Vagina (tissue), 2 donors: ENCODE measurements around the gene FFAR1. TPM values are rescaled to one million over a fixed set of nuclear protein-coding genes. Genes with fewer than 3 reads are reported as not detected.

ENCODE experiments used
- DNase-seq, 2 donors: peaks; one replicate each; pipeline ENCODE4 v3.0.0-alpha.2; 2017; ENCODE audit errors: extremely low spot score in 2 of 2
- H3K27ac ChIP-seq: fragments of 200-600 bp; sonication (generic); one replicate; pipeline ENCODE4 v1.5.1; 2019
- H3K27me3 ChIP-seq: fragments of 200-600 bp; sonication (generic); one replicate; pipeline ENCODE4 v1.5.1; 2019
- H3K36me3 ChIP-seq, 2 donors: fragments of 200-600 bp; sonication (generic); one replicate each; pipeline ENCODE4 v1.5.1; 2017 to 2019
- H3K4me1 ChIP-seq: fragments of 200-600 bp; sonication (generic); one replicate; pipeline ENCODE4 v1.5.1; 2019
- H3K4me3 ChIP-seq, 2 donors: fragments of 200-600 bp; sonication (generic); 1 replicate in 1 of 2; 2 replicates in 1 of 2; pipeline ENCODE4 v1.5.1; 2016 to 2019
- H3K9me3 ChIP-seq: fragments of 200-600 bp; sonication (generic); one replicate; pipeline ENCODE4 v1.5.1; 2019
- CTCF ChIP-seq, 3 experiments: fragments of 450-650 bp in 2 of 3; fragments of 200-600 bp in 1 of 3; sonication (generic) in 1 of 3; IDR thresholded peaks; one replicate each; pipeline ENCODE4 v1.5.1; 2017 to 2019; ENCODE audit warnings: antibody characterized with exemption in 3 of 3, mild to moderate bottlenecking in 2 of 3, moderate library complexity in 2 of 3
- POLR2A ChIP-seq, 2 donors: fragments of 450-650 bp; IDR thresholded peaks; one replicate each; pipeline ENCODE4 v1.6.1; 2017; ENCODE audit warnings: antibody characterized with exemption in 2 of 2, mild to moderate bottlenecking in 2 of 2, moderate library complexity in 2 of 2
- POLR2AphosphoS5 ChIP-seq, 2 donors: sonication (generic); formaldehyde crosslinking; IDR thresholded peaks; one replicate each; pipeline ENCODE4 v1.9.0; 2017; ENCODE audit warnings: antibody characterized with exemption in 2 of 2, mild to moderate bottlenecking in 2 of 2, low read depth in 1 of 2; ENCODE audit not compliant: insufficient read depth in 1 of 2
- intact Hi-C: fragments of 100-400 bp; cut with DNase I; formaldehyde crosslinking; loops from one replicate; pipeline ENCODE4 v1.15.1; 2023
- total RNA-seq: library from RNA; depleted of rRNA; stranded (reverse); fragments of >200 nt; gene quantifications from one replicate; pipeline ENCODE4 v1.2.3, GENCODE V29; 2016

The FFAR1 gene
- total RNA-seq, 1 donor from 2014 or later: not detected

GRCh38 chr19:35363001-35363590 lies 15.4 kb downstream of the FFAR1 start:
- peak in 1 of 2 donors; percentile 67 for DNase-seq
- Histone ChIP-seq H3K9me3 (no peaks in the 10 kb centered on the region), H3K4me3 (no peak overlapping the region), H3K27me3 (no peaks in the 10 kb centered on the region), H3K36me3 (no peaks in the 10 kb centered on the region), H3K4me1 (peaks cover 2% of the 10 kb centered on the region), H3K27ac (no peak overlapping the region)
- intact Hi-C loops: loop anchor here (10.0 kb wide), 1 partner anchor 732 kb away; no protein-coding TSS in a partner anchor
- TF ChIP-seq CTCF (IDR thresholded peaks at IDR 0.05) (no peak), POLR2A (IDR thresholded peaks at IDR 0.05) (no peak), POLR2AphosphoS5 (IDR thresholded peaks at IDR 0.05; ENCODE audit: insufficient read depth in 1 of 2, low read depth in 1 of 2) (no peak)

GRCh38 chr19:35363711-35364425 lies 16.2 kb downstream of the FFAR1 start:
- Histone ChIP-seq H3K27me3 (no peaks in the 10 kb centered on the region), H3K4me1 (no peaks in the 10 kb centered on the region), H3K27ac (no peak overlapping the region), H3K4me3 (no peak overlapping the region), H3K36me3 (no peaks in the 10 kb centered on the region), H3K9me3 (no peaks in the 10 kb centered on the region)
- intact Hi-C loops: loop anchor here (10.0 kb wide), 1 partner anchor 731 kb away; no protein-coding TSS in a partner anchor
- DNase-seq: peak in 1 of 2 donors; percentile 74
- no peak for TF ChIP-seq POLR2AphosphoS5 (IDR thresholded peaks at IDR 0.05; ENCODE audit: insufficient read depth in 1 of 2, low read depth in 1 of 2)
- no peak for TF ChIP-seq POLR2A (IDR thresholded peaks at IDR 0.05)
- TF ChIP-seq CTCF (IDR thresholded peaks at IDR 0.05): no peak

GRCh38 chr19:35365303-35365702 lies 17.6 kb downstream of the FFAR1 start:
- H3K4me3 ChIP-seq: no peak overlapping the region
- no peak overlapping the region for H3K27ac ChIP-seq
- H3K9me3 ChIP-seq: no peaks in the 10 kb centered on the region
- no peak for TF ChIP-seq POLR2A (IDR thresholded peaks at IDR 0.05)
- no peak for TF ChIP-seq POLR2AphosphoS5 (IDR thresholded peaks at IDR 0.05; ENCODE audit: insufficient read depth in 1 of 2, low read depth in 1 of 2)
- H3K4me1 ChIP-seq: no peaks in the 10 kb centered on the region
- no peaks in the 10 kb centered on the region for H3K36me3 ChIP-seq
- DNase-seq: peak in 1 of 2 donors; percentile 22
- intact Hi-C loops: loop anchor here (10.0 kb wide), 1 partner anchor 729 kb away; no protein-coding TSS in a partner anchor
- no peaks in the 10 kb centered on the region for H3K27me3 ChIP-seq

GRCh38 chr19:35368378-35368777 lies 20.7 kb downstream of the FFAR1 start:
- intact Hi-C loops: loop anchor here (10.0 kb wide), 1 partner anchor 726 kb away; no protein-coding TSS in a partner anchor
- H3K27me3 ChIP-seq: no peaks in the 10 kb centered on the region
- H3K4me1 ChIP-seq: no peaks in the 10 kb centered on the region
- no peak overlapping the region for H3K4me3 ChIP-seq
- H3K9me3 ChIP-seq: no peaks in the 10 kb centered on the region
- DNase-seq: no peak
- TF ChIP-seq POLR2AphosphoS5 (IDR thresholded peaks at IDR 0.05; ENCODE audit: insufficient read depth in 1 of 2, low read depth in 1 of 2): no peak
- TF ChIP-seq POLR2A (IDR thresholded peaks at IDR 0.05): no peak
- TF ChIP-seq CTCF (IDR thresholded peaks at IDR 0.05): no peak
- no peak overlapping the region for H3K27ac ChIP-seq
- H3K36me3 ChIP-seq: no peaks in the 10 kb centered on the region

GRCh38 chr19:35369522-35369921 lies 21.8 kb downstream of the FFAR1 start:
- Histone ChIP-seq H3K27ac (no peak overlapping the region), H3K36me3 (no peaks in the 10 kb centered on the region), H3K4me3 (no peak overlapping the region), H3K27me3 (no peaks in the 10 kb centered on the region), H3K9me3 (no peaks in the 10 kb centered on the region), H3K4me1 (no peaks in the 10 kb centered on the region)
- no peak for TF ChIP-seq CTCF (IDR thresholded peaks at IDR 0.05)
- no peak for TF ChIP-seq POLR2A (IDR thresholded peaks at IDR 0.05)
- no peak for TF ChIP-seq POLR2AphosphoS5 (IDR thresholded peaks at IDR 0.05; ENCODE audit: insufficient read depth in 1 of 2, low read depth in 1 of 2)
- DNase-seq: no peak
- intact Hi-C loops: loop anchor here (10.0 kb wide), 1 partner anchor 725 kb away; no protein-coding TSS in a partner anchor
